Measurements from ENCODE around the gene PIGO.

DNA sequence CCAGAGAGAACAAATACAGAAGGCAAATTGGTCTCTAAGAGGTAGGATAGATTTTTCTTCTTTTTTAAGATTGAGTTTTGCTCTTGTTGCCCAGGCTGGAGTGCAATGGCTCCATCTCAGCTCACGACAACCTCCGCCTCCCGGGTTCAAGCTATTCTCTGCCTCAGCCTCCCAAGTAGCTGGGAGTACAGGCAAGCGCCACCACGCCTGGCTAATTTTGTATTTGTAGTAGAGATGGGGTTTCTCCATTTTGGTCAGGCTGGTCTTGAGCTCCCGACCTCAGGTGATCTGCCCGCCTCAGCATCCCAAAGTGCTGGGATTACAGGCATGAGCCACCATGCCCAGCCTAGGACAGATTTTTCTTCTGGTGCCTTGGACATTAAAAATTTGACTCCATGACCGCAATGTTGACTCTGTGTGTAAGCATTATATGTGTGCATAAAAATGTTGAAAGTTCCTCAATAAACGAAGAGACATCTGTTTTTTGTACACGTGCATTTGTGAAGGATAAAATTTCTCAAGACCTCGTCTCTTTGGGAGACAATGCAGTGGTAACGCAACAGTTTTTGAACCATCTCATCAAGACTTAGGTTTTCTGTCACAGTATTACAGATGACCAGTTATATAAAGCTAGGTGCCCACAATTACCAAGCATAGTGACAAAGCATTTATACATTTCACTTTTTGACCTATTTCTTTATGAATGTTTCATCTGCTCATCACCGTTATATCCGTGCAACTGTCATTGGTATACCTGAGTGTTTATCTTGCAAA lies 41.3 kb downstream of the PIGO start:
- TF ChIP-seq CTCF (IDR thresholded peaks at IDR 0.05; ENCODE audit: control extremely low read depth in 1 of 3, insufficient read depth in 1 of 3, low read depth in 1 of 3, low read length in 3 of 3) (no peak), NRF1 (IDR thresholded peaks at IDR 0.05; ENCODE audit: low read depth, low read length) (no peak), JUN (IDR thresholded peaks at IDR 0.05; ENCODE audit: low read depth, low read length) (no peak), RXRA (IDR thresholded peaks at IDR 0.05; ENCODE audit: insufficient read depth, low read depth, low read length) (no peak), ZNF274 (IDR thresholded peaks at IDR 0.05; ENCODE audit: borderline replicate concordance, extremely low read depth, low read length) (no peak)
